Activated CD4-positive, alpha-beta memory T cell treated with anti-CD3 and anti-CD28 coated beads for 36 hours (primary cell): ENCODE data around the gene SRD5A2. TPM values are rescaled to one million over a fixed set of nuclear protein-coding genes. Genes with fewer than 3 reads are reported as not detected.
"Not testable (repeated sequence)": the region's sequence is repeated elsewhere in the genome, so short reads cannot be mapped to it uniquely, and the experiment has no call there.

Source experiments
- CTCF ChIA-PET: fragments of 350-600 bp; sonication (Branson Sonifier 250); formaldehyde crosslinking; loops from one replicate; lab custom pipeline; 2021; ENCODE audit warnings: antibody characterized with exemption, inconsistent platforms; lab: Charles Lee
- POLR2A ChIA-PET: fragments of 350-600 bp; sonication (Branson Sonifier 250); formaldehyde crosslinking; loops from one replicate; lab custom pipeline; 2021; ENCODE audit warnings: antibody characterized with exemption; lab: Charles Lee
- DNase-seq: peaks from one replicate; pipeline ENCODE4 v3.0.0-alpha.2; 2020
- H3K27ac Mint-ChIP-seq: one replicate; pipeline ENCODE4 v1.8.0; 2021; ENCODE audit warnings: mixed read lengths
- H3K27me3 Mint-ChIP-seq: one replicate; pipeline ENCODE4 v1.8.0; 2021; ENCODE audit warnings: mixed read lengths
- H3K36me3 Mint-ChIP-seq: one replicate; pipeline ENCODE4 v1.8.0; 2021; ENCODE audit warnings: mixed read lengths
- H3K4me1 Mint-ChIP-seq: one replicate; pipeline ENCODE4 v1.8.0; 2021; ENCODE audit warnings: low read depth, mixed read lengths
- H3K4me3 Mint-ChIP-seq: one replicate; pipeline ENCODE4 v1.8.0; 2021; ENCODE audit warnings: mild to moderate bottlenecking, mixed read lengths
- H3K9me3 Mint-ChIP-seq: one replicate; pipeline ENCODE4 v1.8.0; 2021; ENCODE audit warnings: mixed read lengths
- intact Hi-C: fragments of 100-400 bp; cut with micrococcal nuclease; formaldehyde crosslinking; loops from one replicate; pipeline ENCODE4 v1.15.1; 2023
- total RNA-seq, 2 experiments: library from RNA; stranded (reverse); gene quantifications; one replicate each; pipeline ENCODE4 v1.2.3, GENCODE V29; 2021

SRD5A2 gene
- total RNA-seq, 2 experiments from 2014 or later = not detected

DNA sequence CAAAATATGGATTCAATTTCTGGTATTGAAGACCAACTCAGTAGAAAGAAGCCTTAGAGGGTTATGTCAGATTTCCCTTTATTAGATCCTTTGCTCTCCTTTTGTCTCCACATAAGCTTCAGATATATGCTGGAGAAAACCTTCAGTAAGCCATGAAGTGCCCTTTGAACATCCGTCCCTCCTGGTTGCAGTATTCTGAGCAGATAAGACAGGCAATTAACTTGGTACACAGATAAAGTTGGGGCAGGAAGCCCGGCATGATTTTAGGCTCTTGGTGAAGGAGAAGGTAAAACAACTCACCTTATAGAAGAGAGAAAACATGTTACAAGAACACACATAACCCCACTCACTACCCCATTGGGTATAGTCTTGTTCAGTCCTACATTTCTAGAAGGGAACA is 76.4 kb downstream of the SRD5A2 start:
- ChIA-PET CTCF (no interaction called here), POLR2A (no interaction called here)
- no peaks in the 10 kb centered on the region for H3K36me3 Mint-ChIP-seq
- H3K27me3 Mint-ChIP-seq = peaks cover 5% of the 10 kb centered on the region
- H3K27ac Mint-ChIP-seq = no peak overlapping the region
- DNase-seq = no peak
- H3K9me3 Mint-ChIP-seq = no peaks in the 10 kb centered on the region
- H3K4me1 Mint-ChIP-seq = no peaks in the 10 kb centered on the region
- intact Hi-C loops = no loop called here
- no peak overlapping the region for H3K4me3 Mint-ChIP-seq

DNA sequence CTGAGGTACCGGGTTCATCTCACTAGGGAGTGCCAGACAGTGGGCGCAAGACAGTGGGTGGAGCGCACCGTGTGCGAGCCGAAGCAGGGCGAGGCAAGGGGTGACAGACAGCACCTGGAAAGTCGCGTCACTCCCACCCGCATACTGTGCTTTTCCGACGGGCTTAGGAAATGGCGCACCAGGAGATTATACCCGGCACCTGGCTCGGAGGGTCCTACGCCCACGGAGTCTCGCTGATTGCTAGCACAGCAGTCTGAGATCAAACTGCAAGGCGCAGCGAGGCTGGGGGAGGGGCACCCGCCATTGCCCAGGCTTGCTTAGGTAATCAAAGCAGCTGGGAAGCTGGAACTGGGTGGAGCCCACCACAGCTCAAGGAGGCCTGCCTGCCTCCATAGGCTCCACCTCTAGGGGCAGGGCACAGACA is 84.3 kb downstream of the SRD5A2 start:
- H3K4me3 Mint-ChIP-seq, CTCF ChIA-PET, POLR2A ChIA-PET: not testable (repeated sequence)

DNA sequence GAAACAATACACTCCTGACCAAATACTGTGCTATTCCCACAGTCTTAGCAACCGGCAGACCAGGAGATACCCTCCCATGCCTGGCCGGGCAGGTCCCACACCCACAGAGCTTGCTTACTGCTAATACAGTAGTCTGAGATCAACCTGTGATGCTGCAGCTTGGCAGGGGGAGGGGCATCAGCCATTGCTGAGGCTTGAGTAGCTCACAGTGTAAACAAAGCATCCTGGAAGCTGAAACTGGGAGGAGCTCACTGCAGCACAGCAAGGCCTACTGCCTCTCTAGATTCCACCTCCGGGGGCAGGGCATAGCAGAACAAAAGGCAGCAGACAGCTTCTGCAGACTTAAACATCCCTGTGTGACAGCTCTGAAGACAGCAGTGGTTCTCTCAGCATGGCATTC is 91.4 kb downstream of the SRD5A2 start:
- intact Hi-C loops, H3K4me1 Mint-ChIP-seq, H3K36me3 Mint-ChIP-seq, H3K9me3 Mint-ChIP-seq, H3K27ac Mint-ChIP-seq, DNase-seq, H3K4me3 Mint-ChIP-seq, POLR2A ChIA-PET: not testable (repeated sequence)
- CTCF ChIA-PET = interaction anchor here (1.6 kb wide), 1 partner anchor 34 kb away, joined by 4 read pairs; no protein-coding TSS in a partner anchor
- H3K27me3 Mint-ChIP-seq = peaks cover 27% of the 10 kb centered on the region

More for the DNA sequence above, 84.3 kb downstream of the SRD5A2 start:
- H3K9me3 Mint-ChIP-seq, DNase-seq, H3K36me3 Mint-ChIP-seq, H3K27ac Mint-ChIP-seq, intact Hi-C loops, H3K4me1 Mint-ChIP-seq: not testable (repeated sequence)
- peaks cover 14% of the 10 kb centered on the region for H3K27me3 Mint-ChIP-seq

DNA sequence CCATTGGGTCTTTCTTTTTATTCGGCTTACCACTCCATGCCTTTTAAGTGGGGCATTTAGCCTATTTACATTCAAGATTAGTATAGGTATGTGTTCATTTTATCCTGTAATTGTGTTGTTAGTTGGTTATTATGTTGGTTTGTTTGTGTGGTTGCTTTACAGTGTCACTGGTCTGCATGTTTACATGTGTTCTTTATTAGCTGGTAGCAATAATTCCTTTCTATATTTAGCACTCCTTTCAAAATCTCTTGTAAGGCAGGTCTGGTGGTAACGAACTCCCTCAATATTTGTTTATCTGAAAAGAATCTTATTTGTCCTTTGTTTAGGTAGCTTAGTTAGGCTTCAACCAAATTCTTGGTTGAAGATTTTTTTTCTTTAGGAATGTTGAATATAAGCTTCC is 97.5 kb downstream of the SRD5A2 start:
- POLR2A ChIA-PET = no interaction called here

DNA sequence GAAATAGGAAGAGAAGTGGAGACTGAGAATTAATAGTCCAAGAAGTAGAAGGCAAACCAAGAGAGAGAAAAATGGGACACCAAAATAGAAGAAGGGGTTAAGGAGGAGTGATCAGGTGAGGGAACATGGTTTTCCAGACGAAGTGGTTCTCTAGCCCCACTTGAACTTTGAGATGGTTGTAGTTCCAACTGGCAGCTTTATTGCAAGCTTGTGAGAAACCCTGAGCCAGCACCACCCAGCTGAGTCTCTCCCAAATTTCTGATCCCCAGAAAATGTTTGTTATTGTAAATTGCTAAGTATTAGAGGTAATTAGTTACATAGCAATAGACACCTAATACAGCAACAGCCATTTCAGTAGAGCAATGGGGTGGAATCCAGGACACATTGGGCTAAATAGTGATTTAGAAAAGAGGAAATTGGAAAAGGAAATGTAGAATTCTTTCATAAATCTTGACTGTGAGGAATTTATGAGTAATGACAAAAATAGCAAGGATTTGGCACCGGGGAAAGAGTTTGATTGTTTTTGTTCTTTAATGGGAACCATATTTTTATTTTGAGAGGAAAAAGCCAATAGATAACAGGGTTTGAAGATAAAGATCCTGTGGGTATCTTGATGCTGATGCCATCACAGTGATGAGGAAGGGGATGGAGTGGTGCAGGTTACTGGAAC is 104.1 kb downstream of the SRD5A2 start:
- POLR2A ChIA-PET = no interaction called here
- Mint-ChIP-seq H3K27ac (no peak overlapping the region), H3K36me3 (no peaks in the 10 kb centered on the region), H3K4me3 (no peak overlapping the region), H3K9me3 (no peaks in the 10 kb centered on the region), H3K4me1 (no peaks in the 10 kb centered on the region), H3K27me3 (peaks cover 4% of the 10 kb centered on the region)
- CTCF ChIA-PET = no interaction called here
- DNase-seq = no peak
- intact Hi-C loops = no loop called here

More for the DNA sequence above, 97.5 kb downstream of the SRD5A2 start:
- H3K27ac Mint-ChIP-seq = no peak overlapping the region
- intact Hi-C loops = no loop called here
- no peaks in the 10 kb centered on the region for H3K9me3 Mint-ChIP-seq
- no peaks in the 10 kb centered on the region for H3K4me1 Mint-ChIP-seq
- H3K4me3 Mint-ChIP-seq = no peak overlapping the region
- H3K36me3 Mint-ChIP-seq = no peaks in the 10 kb centered on the region
- H3K27me3 Mint-ChIP-seq = peaks cover 7% of the 10 kb centered on the region
- DNase-seq = no peak
- CTCF ChIA-PET = no interaction called here

DNA sequence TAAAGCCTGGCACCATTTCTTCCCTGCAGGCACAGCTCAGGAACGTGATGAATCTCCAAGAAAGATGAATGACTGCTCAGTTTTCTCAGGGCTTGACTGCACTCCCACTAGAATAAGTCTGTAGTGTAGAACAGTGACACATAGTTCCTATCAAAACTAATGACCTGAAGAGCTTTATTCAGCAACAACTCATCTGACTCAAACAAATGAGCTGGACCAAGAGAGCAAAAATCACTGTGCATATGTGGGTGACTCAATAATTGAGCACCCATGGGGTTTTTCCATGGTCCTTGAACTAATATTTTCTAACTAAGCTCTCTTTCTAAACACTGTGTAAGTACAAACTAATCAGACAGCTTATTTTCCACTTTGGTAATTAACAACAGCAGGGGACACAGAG is 105.0 kb downstream of the SRD5A2 start:
- no peaks in the 10 kb centered on the region for H3K36me3 Mint-ChIP-seq
- intact Hi-C loops = no loop called here
- CTCF ChIA-PET = no interaction called here

DNA sequence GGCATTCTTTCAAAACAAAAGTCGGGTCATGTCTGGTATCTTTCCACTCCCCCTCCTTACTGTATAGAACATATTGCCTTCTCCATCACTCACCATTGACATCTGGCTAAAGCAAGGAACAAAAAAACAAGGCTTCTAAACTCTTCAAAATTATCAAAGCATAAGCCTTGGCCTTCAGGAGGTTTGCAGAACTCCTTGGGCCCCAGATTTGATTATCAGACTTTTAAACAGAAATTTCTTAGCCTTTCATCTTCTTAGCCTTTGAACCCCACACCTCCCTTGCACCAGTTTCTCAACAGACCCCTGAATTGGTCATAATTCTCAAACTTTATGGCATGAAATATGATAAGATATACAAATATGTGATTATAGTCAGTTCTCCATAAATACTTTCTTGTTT is 106.4 kb downstream of the SRD5A2 start:
- H3K4me3 Mint-ChIP-seq = no peak overlapping the region
- DNase-seq = no peak
- POLR2A ChIA-PET = no interaction called here
- no peaks in the 10 kb centered on the region for H3K4me1 Mint-ChIP-seq
- H3K27me3 Mint-ChIP-seq = peaks cover 4% of the 10 kb centered on the region
- intact Hi-C loops = no loop called here
- no peak overlapping the region for H3K27ac Mint-ChIP-seq
- CTCF ChIA-PET = no interaction called here
- no peaks in the 10 kb centered on the region for H3K9me3 Mint-ChIP-seq
- no peaks in the 10 kb centered on the region for H3K36me3 Mint-ChIP-seq

More for the DNA sequence above, 105.0 kb downstream of the SRD5A2 start:
- Mint-ChIP-seq H3K4me3 (no peak overlapping the region), H3K4me1 (no peaks in the 10 kb centered on the region), H3K27me3 (peaks cover 4% of the 10 kb centered on the region), H3K27ac (no peak overlapping the region), H3K9me3 (no peaks in the 10 kb centered on the region)
- DNase-seq = no peak
- POLR2A ChIA-PET = no interaction called here

Other genes starting within 250 kb of the SRD5A2 start
- gene XDH, start 166.2 kb downstream of the SRD5A2 start, total RNA-seq = not detected